ENCODE measurements around the gene KCTD1. TPM values are rescaled to one million over a fixed set of nuclear protein-coding genes. Genes with fewer than 3 reads are reported as not detected.

KCTD1 gene
- total RNA-seq, 4 donors from 2014 or later = 4.7 to 6.0 (median 5.2) TPM

DNA sequence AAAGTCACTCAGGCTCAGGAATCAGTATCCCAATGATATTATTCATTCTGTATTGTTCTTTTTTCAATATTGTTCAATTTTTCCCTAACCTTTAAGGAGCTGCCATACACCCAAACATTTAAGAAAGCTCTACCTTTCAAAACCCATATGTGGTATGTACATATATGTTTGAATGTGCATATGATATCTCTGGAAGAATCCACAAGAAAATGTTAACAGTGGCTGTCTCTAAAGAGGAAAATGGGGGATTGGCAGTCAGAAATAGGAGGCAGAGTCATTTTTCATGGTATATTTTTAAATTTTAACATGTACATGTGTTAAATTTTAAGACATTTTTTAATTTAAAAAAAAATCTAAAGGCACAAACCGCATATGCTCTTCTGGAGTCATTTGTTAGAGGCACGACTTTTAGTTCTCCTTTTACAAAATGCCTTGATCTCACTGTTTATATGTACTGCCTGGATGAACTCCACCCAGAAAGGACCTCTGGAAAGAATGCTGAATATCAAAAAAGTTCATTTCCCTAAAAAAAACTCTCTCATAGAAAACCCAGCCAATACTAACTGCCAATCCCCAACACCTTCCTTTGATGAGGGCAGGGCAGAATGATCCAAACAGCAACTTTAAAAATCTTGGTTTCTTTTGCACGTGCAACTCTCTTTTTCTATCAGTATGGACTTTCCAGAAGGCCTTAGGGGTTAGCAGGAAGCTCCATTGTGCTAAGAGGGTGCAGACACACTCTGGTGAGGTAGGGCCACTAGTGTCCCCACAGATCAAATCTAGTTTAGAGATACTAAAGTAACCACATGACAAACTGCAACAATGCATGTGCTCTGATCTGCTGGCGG is 23.6 kb downstream of the KCTD1 start:
- H3K27ac ChIP-seq = no peak overlapping the region
- intact Hi-C loops (cut with DNase I; ENCODE audit: low total_unique reads) = loop anchor here (10.0 kb wide), 1 partner anchor 60 kb away; no protein-coding TSS in a partner anchor

DNA sequence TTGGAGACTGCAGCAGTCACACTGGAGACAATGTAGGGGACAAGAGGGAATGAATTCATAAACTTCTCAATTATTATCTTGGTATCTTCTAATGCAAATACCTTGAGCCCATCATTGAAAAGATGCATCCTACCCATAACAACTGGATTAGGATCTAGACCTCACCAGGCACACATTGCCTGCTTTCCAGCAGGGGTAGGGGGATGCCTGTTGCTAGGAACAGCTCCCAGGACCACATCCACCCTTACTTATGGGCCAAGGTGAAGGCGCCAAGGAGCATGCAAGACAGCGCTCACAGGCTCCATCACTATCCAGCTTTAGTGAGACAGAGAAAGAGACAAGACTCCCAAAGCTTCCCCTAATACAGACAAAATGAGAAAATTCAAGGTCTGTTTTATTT is 24.4 kb downstream of the KCTD1 start:
- ATAC-seq = no peak
- Histone ChIP-seq H3K27ac (no peak overlapping the region), H3K4me3 (no peak overlapping the region), H3K27me3 (no peaks in the 10 kb centered on the region), H3K36me3 (no peaks in the 10 kb centered on the region), H3K9me3 (no peaks in the 10 kb centered on the region), H3K4me1 (peaks cover 0 to 3% of the 10 kb centered on the region in 2 donors)
- intact Hi-C loops (cut with DNase I; ENCODE audit: low total_unique reads) (loop anchor here (10.0 kb wide), 1 partner anchor 61 kb away; no protein-coding TSS in a partner anchor), in situ Hi-C loops (cut with MboI; ENCODE audit: low sequenced_read_pairs in 4 of 4) (no loop called here)
- DNase-seq = no peak
- TF ChIP-seq, protein P1, sequence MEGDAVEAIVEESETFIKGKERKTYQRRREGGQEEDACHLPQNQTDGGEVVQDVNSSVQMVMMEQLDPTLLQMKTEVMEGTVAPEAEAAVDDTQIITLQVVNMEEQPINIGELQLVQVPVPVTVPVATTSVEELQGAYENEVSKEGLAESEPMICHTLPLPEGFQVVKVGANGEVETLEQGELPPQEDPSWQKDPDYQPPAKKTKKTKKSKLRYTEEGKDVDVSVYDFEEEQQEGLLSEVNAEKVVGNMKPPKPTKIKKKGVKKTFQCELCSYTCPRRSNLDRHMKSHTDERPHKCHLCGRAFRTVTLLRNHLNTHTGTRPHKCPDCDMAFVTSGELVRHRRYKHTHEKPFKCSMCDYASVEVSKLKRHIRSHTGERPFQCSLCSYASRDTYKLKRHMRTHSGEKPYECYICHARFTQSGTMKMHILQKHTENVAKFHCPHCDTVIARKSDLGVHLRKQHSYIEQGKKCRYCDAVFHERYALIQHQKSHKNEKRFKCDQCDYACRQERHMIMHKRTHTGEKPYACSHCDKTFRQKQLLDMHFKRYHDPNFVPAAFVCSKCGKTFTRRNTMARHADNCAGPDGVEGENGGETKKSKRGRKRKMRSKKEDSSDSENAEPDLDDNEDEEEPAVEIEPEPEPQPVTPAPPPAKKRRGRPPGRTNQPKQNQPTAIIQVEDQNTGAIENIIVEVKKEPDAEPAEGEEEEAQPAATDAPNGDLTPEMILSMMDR (IDR thresholded peaks at IDR 0.05 in 4 of 5, conservative IDR thresholded peaks at IDR 0.05 in 1 of 5) = no peak
- TF ChIP-seq POLR2A (IDR thresholded peaks at IDR 0.05) = no peak

More for the DNA sequence above, 23.6 kb downstream of the KCTD1 start:
- H3K27me3 ChIP-seq = no peaks in the 10 kb centered on the region
- ATAC-seq (no peak), DNase-seq (no peak)
- H3K4me1 ChIP-seq = peaks cover 0 to 3% of the 10 kb centered on the region in 2 donors
- H3K9me3 ChIP-seq = no peaks in the 10 kb centered on the region
- no peak for TF ChIP-seq POLR2A (IDR thresholded peaks at IDR 0.05)
- no peaks in the 10 kb centered on the region for H3K36me3 ChIP-seq
- in situ Hi-C loops (cut with MboI; ENCODE audit: low sequenced_read_pairs in 4 of 4) = no loop called here
- no peak overlapping the region for H3K4me3 ChIP-seq

DNA sequence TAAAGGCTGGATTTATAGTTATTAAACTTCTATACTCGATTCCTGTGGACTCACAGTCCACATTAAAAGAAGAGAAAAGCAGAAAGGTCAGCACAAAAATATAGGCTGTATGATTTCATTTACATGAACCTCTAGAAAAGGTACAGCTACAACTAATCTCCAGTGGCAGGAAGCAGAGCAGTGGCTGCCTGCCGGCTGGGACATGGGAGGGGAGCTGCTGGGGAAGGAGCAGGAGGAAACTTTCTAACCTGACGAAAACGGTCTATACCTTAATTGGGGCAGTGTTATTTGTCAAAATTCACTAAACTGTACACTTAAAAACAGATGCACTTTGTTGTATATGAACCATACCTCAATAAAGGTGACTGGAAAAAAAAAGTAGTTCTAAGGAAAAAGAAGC is 26.7 kb downstream of the KCTD1 start:
- Histone ChIP-seq H3K9me3 (no peaks in the 10 kb centered on the region), H3K27me3 (no peaks in the 10 kb centered on the region), H3K36me3 (no peaks in the 10 kb centered on the region), H3K27ac (no peak overlapping the region), H3K4me3 (no peak overlapping the region), H3K4me1 (peaks cover 0 to 6% of the 10 kb centered on the region in 2 donors)
- TF ChIP-seq, protein P1 (IDR thresholded peaks at IDR 0.05 in 4 of 5, conservative IDR thresholded peaks at IDR 0.05 in 1 of 5) = no peak
- no peak for TF ChIP-seq POLR2A (IDR thresholded peaks at IDR 0.05)
- in situ Hi-C loops (cut with MboI; ENCODE audit: low sequenced_read_pairs in 4 of 4) = no loop called here
- DNase-seq = no peak
- ATAC-seq = no peak
- intact Hi-C loops (cut with DNase I; ENCODE audit: low total_unique reads) = loop anchor here (10.0 kb wide), 1 partner anchor 63 kb away; no protein-coding TSS in a partner anchor

DNA sequence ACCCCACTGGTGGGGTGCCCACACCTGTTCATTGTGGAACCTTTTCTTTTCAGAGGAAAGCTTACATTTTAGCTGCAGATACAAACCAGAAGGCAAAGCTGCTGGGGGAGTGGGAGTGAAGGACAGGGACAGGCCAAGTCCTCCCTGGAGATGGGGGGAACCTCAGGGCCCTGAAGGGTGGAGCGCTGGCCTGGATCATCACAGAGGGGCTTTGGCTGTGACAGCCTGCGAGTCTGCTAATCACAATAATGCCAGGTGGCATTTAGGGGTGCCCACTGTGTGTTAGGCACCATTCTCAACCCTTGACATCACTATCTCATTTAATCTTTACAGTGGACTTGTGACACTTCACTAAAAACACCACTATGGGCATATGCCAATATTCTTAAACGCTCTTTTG is 27.4 kb downstream of the KCTD1 start:
- ATAC-seq (no peak), DNase-seq (no peak)
- intact Hi-C loops (cut with DNase I; ENCODE audit: low total_unique reads) = loop anchor here (10.0 kb wide), 1 partner anchor 64 kb away; no protein-coding TSS in a partner anchor
- TF ChIP-seq, protein P1 (IDR thresholded peaks at IDR 0.05 in 4 of 5, conservative IDR thresholded peaks at IDR 0.05 in 1 of 5) = no peak
- no peak for TF ChIP-seq POLR2A (IDR thresholded peaks at IDR 0.05)
- H3K4me1 ChIP-seq = peaks cover 0 to 11% of the 10 kb centered on the region in 2 donors
- no peaks in the 10 kb centered on the region for H3K27me3 ChIP-seq
- in situ Hi-C loops (cut with MboI; ENCODE audit: low sequenced_read_pairs in 4 of 4) = no loop called here
- H3K36me3 ChIP-seq = no peaks in the 10 kb centered on the region
- H3K9me3 ChIP-seq = no peaks in the 10 kb centered on the region
- no peak overlapping the region for H3K27ac ChIP-seq
- no peak overlapping the region for H3K4me3 ChIP-seq

DNA sequence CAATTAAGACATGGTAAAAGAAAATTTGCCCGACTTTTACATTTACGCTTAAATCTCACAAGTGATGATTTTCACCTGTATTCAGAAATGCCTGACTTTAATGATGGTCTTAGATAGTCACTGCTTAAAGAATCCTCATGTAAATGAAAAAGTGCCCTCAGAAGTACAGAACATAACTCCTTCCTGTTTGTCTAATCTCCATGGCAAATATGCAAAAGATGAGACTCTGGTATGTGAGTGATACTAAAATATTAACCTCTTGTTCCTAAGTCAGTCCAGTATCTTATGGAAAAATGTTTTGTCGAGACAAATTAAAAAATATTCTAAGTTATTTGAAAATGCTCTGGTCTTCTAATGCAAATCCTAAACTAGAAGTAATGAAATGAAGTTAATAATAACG is 29.2 kb downstream of the KCTD1 start:
- intact Hi-C loops (cut with DNase I; ENCODE audit: low total_unique reads) = no loop called here

More for the DNA sequence above, 29.2 kb downstream of the KCTD1 start:
- H3K4me3 ChIP-seq = no peak overlapping the region
- H3K36me3 ChIP-seq = no peaks in the 10 kb centered on the region
- no peak for TF ChIP-seq POLR2A (IDR thresholded peaks at IDR 0.05)
- TF ChIP-seq, protein P1 (IDR thresholded peaks at IDR 0.05 in 4 of 5, conservative IDR thresholded peaks at IDR 0.05 in 1 of 5) = no peak
- no peak overlapping the region for H3K27ac ChIP-seq
- no peaks in the 10 kb centered on the region for H3K9me3 ChIP-seq
- peaks cover 6 to 23% of the 10 kb centered on the region in 2 donors for H3K4me1 ChIP-seq
- DNase-seq (no peak), ATAC-seq (no peak)
- in situ Hi-C loops (cut with MboI; ENCODE audit: low sequenced_read_pairs in 4 of 4) = no loop called here
- no peaks in the 10 kb centered on the region for H3K27me3 ChIP-seq
